Keratinocyte (primary cell): ENCODE results near the gene CFP. TPM values are rescaled to one million over a fixed set of nuclear protein-coding genes. Genes with fewer than 3 reads are reported as not detected.
"Not testable (repeated sequence)": the region's sequence is repeated elsewhere in the genome, so short reads cannot be mapped to it uniquely, and the experiment has no call there.

Source experiments
- DNase-seq: peaks from one replicate; pipeline ENCODE4 v3.0.0-alpha.2; 2011; ENCODE audit warnings: low read depth, missing footprints, low spot score
- FAIRE-seq: peaks from 2 replicates; lab custom pipeline; 2011; peaks lifted over from hg19 to GRCh38; lab: Jason Lieb, UNC
- H2AFZ ChIP-seq: 2 replicates; pipeline ENCODE4 v1.6.0; 2012; ENCODE audit warnings: low read length, control low read depth, inconsistent platforms; ENCODE audit not compliant: control insufficient read depth
- H3K27ac ChIP-seq: 2 replicates; pipeline ENCODE4 v1.5.1; 2011; ENCODE audit warnings: low read length; ENCODE audit not compliant: control insufficient read depth, insufficient read depth
- H3K27me3 ChIP-seq: 3 replicates; pipeline ENCODE4 v1.6.0; 2011; ENCODE audit warnings: low read length; ENCODE audit not compliant: control insufficient read depth, insufficient read depth; ENCODE audit errors: extremely low read depth
- H3K36me3 ChIP-seq, 2 experiments: 2 replicates in 1 of 2; 3 replicates in 1 of 2; pipeline ENCODE4 v1.5.1; 2011; ENCODE audit warnings: low read length in 2 of 2, mild to moderate bottlenecking in 1 of 2; ENCODE audit not compliant: control insufficient read depth in 2 of 2, insufficient read depth in 2 of 2; ENCODE audit errors: extremely low read depth in 1 of 2
- H3K4me1 ChIP-seq: 3 replicates; pipeline ENCODE4 v1.5.1; 2011; ENCODE audit warnings: low read length; ENCODE audit not compliant: control insufficient read depth, insufficient read depth; ENCODE audit errors: extremely low read depth
- H3K4me2 ChIP-seq: 3 replicates; pipeline ENCODE4 v1.6.0; 2011; ENCODE audit warnings: low read depth, low read length; ENCODE audit not compliant: control insufficient read depth, insufficient read depth; ENCODE audit errors: extremely low read depth
- H3K4me3 ChIP-seq, 3 experiments: fragments of 200-600 bp in 1 of 3; sonication (generic) in 1 of 3; 2 replicates in 2 of 3; 3 replicates in 1 of 3; pipeline ENCODE4 v1.5.1; 2011 to 2016; ENCODE audit warnings: low read length in 3 of 3, mild to moderate bottlenecking in 3 of 3, control low read depth in 2 of 3, inconsistent platforms in 1 of 3, low read depth in 1 of 3, mixed read lengths in 1 of 3, mixed run types in 1 of 3, moderate library complexity in 1 of 3; ENCODE audit not compliant: control insufficient read depth in 2 of 3, insufficient read depth in 2 of 3; ENCODE audit errors: extremely low read depth in 1 of 3
- H3K79me2 ChIP-seq: 2 replicates; pipeline ENCODE4 v1.6.0; 2012; ENCODE audit warnings: low read length; ENCODE audit not compliant: control insufficient read depth, insufficient read depth
- H3K9ac ChIP-seq: 3 replicates; pipeline ENCODE4 v1.6.0; 2011; ENCODE audit warnings: low read length; ENCODE audit not compliant: control insufficient read depth, insufficient read depth; ENCODE audit errors: extremely low read depth
- H3K9me1 ChIP-seq: 3 replicates; pipeline ENCODE4 v1.6.0; 2011; ENCODE audit warnings: low read length; ENCODE audit not compliant: control insufficient read depth, insufficient read depth; ENCODE audit errors: extremely low read depth
- H3K9me3 ChIP-seq: 2 replicates; pipeline ENCODE4 v1.5.1; 2012; ENCODE audit warnings: low read depth, low read length; ENCODE audit not compliant: control insufficient read depth
- H4K20me1 ChIP-seq: 3 replicates; pipeline ENCODE4 v1.6.0; 2011; ENCODE audit warnings: low read length; ENCODE audit not compliant: control insufficient read depth, insufficient read depth; ENCODE audit errors: extremely low read depth
- CTCF ChIP-seq, 3 experiments: IDR thresholded peaks in 1 of 3; conservative IDR thresholded peaks in 1 of 3; optimal IDR thresholded peaks in 1 of 3; 2 replicates in 2 of 3; 3 replicates in 1 of 3; pipeline versions ENCODE3 to v1.5.1; 2011; ENCODE audit warnings: low read length in 3 of 3, mild to moderate bottlenecking in 3 of 3, moderate library complexity in 2 of 3, control low read depth in 1 of 3, inconsistent platforms in 1 of 3; ENCODE audit not compliant: insufficient read depth in 2 of 3; ENCODE audit errors: extremely low read depth in 1 of 3
- EZH2 ChIP-seq: IDR thresholded peaks from one replicate; pipeline ENCODE4 v1.6.1; 2012; ENCODE audit warnings: inconsistent platforms, mild to moderate bottlenecking, low read length, moderate library complexity
- dilution Hi-C: fragments of 300-500 bp; cut with MboI; formaldehyde crosslinking; loops from one replicate; pipeline ENCODE4 v1.7.0; 2020; ENCODE audit warnings: low sequenced_read_pairs; ENCODE audit not compliant: extremely low pct_ligation_motif_present
- polyA plus RNA-seq, 5 experiments: library from polyadenylated mRNA; depleted of rRNA in 3 of 5; stranded (reverse) in 3 of 5; stranded (forward) in 1 of 5; unstranded in 1 of 5; fragments of >200 nt; gene quantifications; 1 replicate in 1 of 5; 2 replicates in 3 of 5; 3 replicates in 1 of 5; pipeline versions ENCODE4 v1.2.1 to v1.2.3, GENCODE V29; 2011 to 2012; ENCODE audit warnings: missing spikeins in 2 of 5, low read depth in 1 of 5, low replicate concordance in 1 of 5

CFP gene
- polyA plus RNA-seq, 1 donor (not counting 4 experiments of a cell fraction or from before 2014, with no cell fraction given), result 0.04 TPM

- FAIRE-seq (no peak), DNase-seq (no peak)
- Histone ChIP-seq H3K9me1 (no peaks in the 10 kb centered on the region), H3K4me1 (no peaks in the 10 kb centered on the region), H3K27me3 (no peaks in the 10 kb centered on the region), H3K4me2 (no peak overlapping the region), H3K9ac (no peak overlapping the region), H3K79me2 (no peaks in the 10 kb centered on the region), H3K27ac (no peak overlapping the region), H4K20me1 (no peaks in the 10 kb centered on the region), H2AFZ (no peak overlapping the region), H3K4me3 (no peak overlapping the region), H3K36me3 (no peaks in the 10 kb centered on the region), H3K9me3 (no peaks in the 10 kb centered on the region)
- no peak for TF ChIP-seq EZH2
- TF ChIP-seq CTCF (optimal IDR thresholded peaks at IDR 0.05 in 1 of 3, IDR thresholded peaks at IDR 0.05 in 1 of 3, conservative IDR thresholded peaks at IDR 0.05 in 1 of 3; ENCODE audit: extremely low read depth in 1 of 3, insufficient read depth in 2 of 3, low read length in 3 of 3), result no peak
- dilution Hi-C loops, result no loop called here
Observed at GRCh38 chrX:47605024-47605423, 24.7 kb downstream of the CFP start.

DNA sequence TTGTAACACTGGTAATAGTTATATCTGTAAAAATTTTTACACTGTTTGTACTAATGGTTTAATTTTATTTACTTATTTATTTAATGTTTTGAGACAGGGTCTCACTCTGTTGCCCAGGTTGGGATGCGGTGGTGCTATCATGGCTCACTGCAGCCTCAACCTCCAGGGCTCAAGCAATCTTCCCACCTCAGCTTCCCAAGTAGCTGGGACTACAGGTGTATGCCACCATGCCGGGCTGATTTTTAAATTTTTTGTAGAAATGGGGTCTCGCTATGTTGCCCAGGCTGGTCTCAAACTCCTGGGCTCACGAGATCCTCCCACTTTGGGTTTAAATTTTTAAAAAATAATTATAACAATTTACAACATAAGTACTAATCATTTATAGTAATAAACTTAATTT, 26.6 kb downstream of the CFP start:
- H4K20me1 ChIP-seq, dilution Hi-C loops, H3K36me3 ChIP-seq, H3K27me3 ChIP-seq, H3K4me3 ChIP-seq, H3K9me3 ChIP-seq, FAIRE-seq, H2AFZ ChIP-seq, H3K4me2 ChIP-seq, H3K9ac ChIP-seq, H3K4me1 ChIP-seq, H3K9me1 ChIP-seq, H3K79me2 ChIP-seq, DNase-seq, H3K27ac ChIP-seq: not testable (repeated sequence)

DNA sequence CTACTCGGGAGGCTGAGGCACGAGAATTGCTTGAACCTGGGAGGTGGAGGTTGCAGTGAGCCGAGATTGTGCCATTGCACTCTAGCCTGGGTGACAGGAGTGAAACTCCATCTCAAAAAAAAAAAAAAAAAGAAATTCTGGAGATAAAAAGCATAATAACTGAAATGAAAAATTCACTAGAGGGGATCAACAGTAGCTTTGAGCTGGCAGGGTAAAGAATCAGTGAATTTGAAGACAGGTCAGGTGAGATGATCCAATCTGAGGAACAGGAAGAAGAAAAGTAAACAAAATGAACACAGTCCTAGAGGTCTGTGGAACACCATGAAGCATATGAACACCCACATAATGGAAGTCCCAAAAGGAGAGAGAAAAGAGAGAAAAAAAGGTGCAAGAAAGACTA, 32.5 kb downstream of the CFP start:
- no peak overlapping the region for H2AFZ ChIP-seq
- no peak for FAIRE-seq
- H3K27me3 ChIP-seq, result no peaks in the 10 kb centered on the region
- no peaks in the 10 kb centered on the region for H3K36me3 ChIP-seq
- H3K4me2 ChIP-seq, result no peak overlapping the region
- DNase-seq, result no peak
- TF ChIP-seq CTCF (optimal IDR thresholded peaks at IDR 0.05 in 1 of 3, IDR thresholded peaks at IDR 0.05 in 1 of 3, conservative IDR thresholded peaks at IDR 0.05 in 1 of 3; ENCODE audit: extremely low read depth in 1 of 3, insufficient read depth in 2 of 3, low read length in 3 of 3) (no peak), EZH2 (no peak)
- no peaks in the 10 kb centered on the region for H3K9me1 ChIP-seq
- H4K20me1 ChIP-seq, result no peaks in the 10 kb centered on the region
- dilution Hi-C loops, result no loop called here
- H3K9me3 ChIP-seq, result no peaks in the 10 kb centered on the region
- H3K4me1 ChIP-seq, result peaks cover 6% of the 10 kb centered on the region
- no peak overlapping the region for H3K9ac ChIP-seq
- no peaks in the 10 kb centered on the region for H3K79me2 ChIP-seq
- no peak overlapping the region for H3K27ac ChIP-seq
- H3K4me3 ChIP-seq, result no peak overlapping the region
